ENCODE data around the gene COPG2.
"Not testable (repeated sequence)": the region's sequence is repeated elsewhere in the genome, so short reads cannot be mapped to it uniquely, and the experiment has no call there.

COPG2 gene

DNA sequence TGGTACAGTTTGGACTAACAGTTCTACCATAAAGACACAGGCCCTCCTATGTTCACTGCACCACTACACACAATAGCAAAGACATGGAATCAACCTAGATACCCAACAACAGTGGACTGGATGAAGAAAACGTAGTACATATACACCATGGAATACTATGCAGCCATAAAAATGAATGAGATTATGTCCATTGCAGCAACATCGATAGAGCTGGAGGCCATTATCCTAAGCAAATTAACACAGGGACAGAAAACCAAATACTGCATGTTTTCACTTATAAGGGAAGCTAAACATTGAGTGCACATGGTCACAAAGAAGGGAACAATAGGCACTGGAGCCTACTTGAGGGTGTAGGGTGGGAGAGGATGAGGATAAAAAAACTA is 101.7 kb downstream of the COPG2 start:
- H3K4me3 ChIP-seq = no peak overlapping the region
- H3K27ac ChIP-seq = no peak overlapping the region
- H3K9ac ChIP-seq (ENCODE audit: insufficient read length) = no peak overlapping the region
- no peak for DNase-seq (ENCODE audit: low read depth, low spot score)
- TF ChIP-seq POLR2AphosphoS5 (IDR thresholded peaks at IDR 0.05; ENCODE audit: borderline replicate concordance, low read depth, low read length) (no peak), EZH2 (IDR thresholded peaks at IDR 0.05) (no peak), FOXP2 (optimal IDR thresholded peaks at IDR 0.05; ENCODE audit: control extremely low read depth, extremely low read length, insufficient read depth) (no peak)
- H3K9me3 ChIP-seq (ENCODE audit: low read depth, low read length) = no peaks in the 10 kb centered on the region
- no peaks in the 10 kb centered on the region for H3K36me3 ChIP-seq (ENCODE audit: insufficient read depth, low read length)

DNA sequence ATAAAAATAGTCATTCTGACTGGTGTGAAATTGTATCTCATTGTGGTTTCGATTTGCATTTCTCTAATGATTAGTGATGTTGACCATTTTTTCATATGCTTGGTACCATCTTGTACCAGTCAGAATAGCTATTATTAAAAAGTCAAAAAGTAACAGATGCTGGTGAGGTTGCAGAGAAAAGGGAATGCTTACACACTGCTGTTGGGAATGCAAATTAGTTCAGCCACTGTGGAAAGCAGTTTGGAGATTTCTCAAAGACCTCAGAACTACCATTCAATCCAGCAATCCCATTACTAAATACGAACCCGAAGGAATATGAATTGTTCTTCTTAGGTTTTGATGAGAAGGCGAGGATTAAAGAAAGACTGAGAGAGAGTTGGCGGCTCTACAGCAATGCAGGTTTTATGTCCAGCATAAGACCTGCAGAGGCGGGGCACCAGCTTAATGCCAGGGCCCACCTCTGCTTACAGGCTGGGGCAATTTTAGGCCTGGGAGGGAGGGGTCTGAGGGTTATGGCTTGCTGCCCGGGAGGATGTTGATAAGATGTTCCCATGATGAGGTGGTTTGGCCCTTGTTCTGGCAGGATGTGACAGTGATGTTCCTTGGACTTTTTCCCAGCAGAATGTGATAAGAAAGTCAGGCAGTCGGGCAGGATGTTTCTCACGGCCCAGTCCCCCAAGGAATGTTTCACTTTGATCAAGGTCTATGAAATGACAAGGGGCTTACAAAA is 102.2 kb downstream of the COPG2 start:
- Histone ChIP-seq H3K27ac (no peak overlapping the region), H3K4me3 (no peak overlapping the region), H3K9me3 (ENCODE audit: low read depth, low read length) (no peaks in the 10 kb centered on the region), H3K36me3 (ENCODE audit: insufficient read depth, low read length) (no peaks in the 10 kb centered on the region), H3K9ac (ENCODE audit: insufficient read length) (no peak overlapping the region)
- no peak for DNase-seq (ENCODE audit: low read depth, low spot score)
- TF ChIP-seq EZH2 (IDR thresholded peaks at IDR 0.05) (no peak), POLR2AphosphoS5 (IDR thresholded peaks at IDR 0.05; ENCODE audit: borderline replicate concordance, low read depth, low read length) (no peak), FOXP2 (optimal IDR thresholded peaks at IDR 0.05; ENCODE audit: control extremely low read depth, extremely low read length, insufficient read depth) (no peak)

DNA sequence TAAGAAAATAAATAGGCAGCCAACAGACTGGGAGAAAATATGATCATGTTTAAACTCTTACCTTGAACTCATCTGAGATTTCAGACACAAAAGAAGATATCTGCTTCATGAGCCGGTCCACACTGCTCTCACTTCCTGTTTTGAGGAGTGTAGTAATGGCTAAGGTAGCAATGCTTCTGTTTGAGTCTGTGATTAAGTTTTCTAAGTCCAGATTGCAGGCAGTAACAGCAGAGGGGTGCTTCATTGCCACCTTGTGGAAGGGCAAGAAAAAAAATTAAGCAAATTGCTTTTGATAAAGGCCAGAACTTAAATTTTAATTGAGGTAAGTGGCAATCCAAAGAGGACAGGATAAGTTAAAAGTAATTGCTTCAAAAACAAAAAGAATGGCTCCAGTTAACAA is 107.6 kb downstream of the COPG2 start:
- H3K27ac ChIP-seq = peak overlapping the region; percentile 1; the same call in 1 of the 2 replicates
- H3K4me3 ChIP-seq = no peak overlapping the region
- no peaks in the 10 kb centered on the region for H3K36me3 ChIP-seq (ENCODE audit: insufficient read depth, low read length)
- no peaks in the 10 kb centered on the region for H3K9me3 ChIP-seq (ENCODE audit: low read depth, low read length)
- peak; percentile 34 for DNase-seq (ENCODE audit: low read depth, low spot score)
- no peak overlapping the region for H3K9ac ChIP-seq (ENCODE audit: insufficient read length)
- TF ChIP-seq POLR2AphosphoS5 (IDR thresholded peaks at IDR 0.05; ENCODE audit: borderline replicate concordance, low read depth, low read length) (no peak), FOXP2 (optimal IDR thresholded peaks at IDR 0.05; ENCODE audit: control extremely low read depth, extremely low read length, insufficient read depth) (no peak), EZH2 (IDR thresholded peaks at IDR 0.05) (no peak)

DNA sequence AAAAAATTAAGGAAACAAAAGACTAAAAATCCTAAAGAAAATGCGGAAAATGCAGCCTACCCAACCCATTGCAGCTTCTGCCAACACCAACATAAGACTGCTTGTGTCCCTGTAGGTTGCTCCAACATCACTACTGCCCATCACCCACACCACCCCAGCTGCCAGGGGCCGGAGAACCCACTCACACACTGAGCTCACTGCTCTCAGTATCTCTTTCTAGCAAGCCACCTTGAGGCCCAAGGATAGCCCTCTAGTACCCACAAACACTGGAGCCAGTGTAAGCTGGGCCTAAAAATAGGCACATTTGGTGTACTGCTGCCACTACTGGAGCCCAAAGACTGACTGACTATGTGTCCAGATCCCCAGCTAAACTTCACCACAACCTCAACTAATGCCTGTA is 109.4 kb downstream of the COPG2 start:
- no peak for TF ChIP-seq POLR2AphosphoS5 (IDR thresholded peaks at IDR 0.05; ENCODE audit: borderline replicate concordance, low read depth, low read length)
- Histone ChIP-seq H3K9me3 (ENCODE audit: low read depth, low read length) (no peaks in the 10 kb centered on the region), H3K4me3 (no peak overlapping the region), H3K36me3 (ENCODE audit: insufficient read depth, low read length) (no peaks in the 10 kb centered on the region; the same call in 1 of the 2 replicates), H3K27ac (no peak overlapping the region), H3K9ac (ENCODE audit: insufficient read length) (no peak overlapping the region)
- no peak for DNase-seq (ENCODE audit: low read depth, low spot score)

DNA sequence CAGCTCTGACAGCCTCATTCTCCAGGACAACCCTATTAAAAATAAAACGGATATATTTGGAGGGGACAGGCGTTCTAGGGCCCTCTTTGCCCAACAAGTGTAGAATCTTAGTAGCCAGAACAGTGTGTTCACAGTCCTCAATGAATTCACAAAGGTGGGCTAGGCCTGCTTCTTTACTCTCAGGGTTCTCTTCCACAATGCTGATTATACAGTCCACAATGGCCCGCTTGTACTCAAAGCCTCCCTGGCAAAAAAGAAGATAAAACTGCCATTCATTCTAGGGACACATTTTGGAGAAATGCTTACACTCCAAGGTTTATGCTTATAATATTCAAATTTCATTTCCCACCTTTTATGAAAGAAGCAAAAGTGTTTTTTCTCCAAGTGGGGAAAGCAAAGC is 114.1 kb downstream of the COPG2 start:
- Histone ChIP-seq H3K9ac (ENCODE audit: insufficient read length) (no peak overlapping the region), H3K27ac (no peak overlapping the region), H3K9me3 (ENCODE audit: low read depth, low read length) (no peaks in the 10 kb centered on the region), H3K4me3 (no peak overlapping the region), H3K36me3 (ENCODE audit: insufficient read depth, low read length) (no peaks in the 10 kb centered on the region; the same call in 1 of the 2 replicates)
- TF ChIP-seq POLR2AphosphoS5 (IDR thresholded peaks at IDR 0.05; ENCODE audit: borderline replicate concordance, low read depth, low read length) = no peak
- no peak for DNase-seq (ENCODE audit: low read depth, low spot score)

DNA sequence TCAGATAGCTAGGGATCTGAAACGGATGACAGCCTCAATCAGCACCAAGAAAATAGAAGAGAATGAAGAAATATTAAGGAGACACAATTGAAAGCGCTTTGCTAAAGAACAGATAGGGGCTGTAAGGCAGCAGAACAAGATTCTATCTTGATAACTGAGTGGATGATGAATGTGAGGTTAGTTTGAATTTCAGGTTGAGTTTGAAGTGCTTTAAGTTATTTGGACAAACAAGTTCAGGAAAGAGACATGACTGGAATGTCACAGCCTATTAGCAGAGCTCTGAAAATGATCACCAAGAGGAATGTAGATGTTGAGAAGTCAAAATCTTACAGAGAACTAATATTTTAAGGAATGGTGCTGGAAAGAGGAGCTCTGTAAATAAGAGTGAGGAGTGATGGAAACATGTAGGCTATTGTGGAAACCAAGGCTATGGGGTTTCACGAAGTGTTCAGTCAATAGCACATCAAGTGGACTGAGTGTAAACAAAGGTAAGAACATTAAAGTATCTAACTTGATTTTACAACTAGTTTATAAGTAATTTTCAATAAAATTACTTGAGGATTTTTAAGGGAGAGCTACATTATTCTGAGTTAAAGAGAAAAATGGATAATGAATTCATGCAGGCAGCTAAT is 115.0 kb downstream of the COPG2 start:
- Histone ChIP-seq H3K9me3 (ENCODE audit: low read depth, low read length) (no peaks in the 10 kb centered on the region), H3K4me3 (no peak overlapping the region), H3K36me3 (ENCODE audit: insufficient read depth, low read length) (no peaks in the 10 kb centered on the region; the same call in 1 of the 2 replicates), H3K27ac (no peak overlapping the region), H3K9ac (ENCODE audit: insufficient read length) (no peak overlapping the region)
- TF ChIP-seq EZH2 (IDR thresholded peaks at IDR 0.05) = no peak
- no peak for TF ChIP-seq POLR2AphosphoS5 (IDR thresholded peaks at IDR 0.05; ENCODE audit: borderline replicate concordance, low read depth, low read length)
- no peak for TF ChIP-seq FOXP2 (optimal IDR thresholded peaks at IDR 0.05; ENCODE audit: control extremely low read depth, extremely low read length, insufficient read depth)
- DNase-seq (ENCODE audit: low read depth, low spot score) = no peak

DNA sequence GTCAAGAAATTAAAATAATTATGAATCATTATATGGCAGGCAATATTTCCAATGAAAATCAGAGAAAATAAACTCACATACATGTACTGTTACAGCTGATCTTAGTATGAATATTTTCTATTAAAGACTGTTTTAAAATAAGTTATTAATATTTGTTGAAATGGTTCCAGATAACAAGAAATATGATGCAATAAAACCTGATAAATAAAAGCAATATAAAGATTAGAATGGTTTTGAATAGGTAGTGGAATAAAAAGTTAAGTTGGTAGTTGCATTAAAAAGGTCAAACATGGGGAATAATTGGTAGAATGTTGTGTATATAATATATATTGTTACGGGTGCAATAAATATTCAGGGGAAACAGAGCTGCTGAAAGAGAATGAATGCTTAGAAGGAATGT is 124.2 kb downstream of the COPG2 start:
- Histone ChIP-seq H3K36me3 (ENCODE audit: insufficient read depth, low read length) (no peaks in the 10 kb centered on the region), H3K9me3 (ENCODE audit: low read depth, low read length) (no peaks in the 10 kb centered on the region), H3K9ac (ENCODE audit: insufficient read length) (no peak overlapping the region), H3K4me3 (no peak overlapping the region), H3K27ac (no peak overlapping the region)
- TF ChIP-seq FOXP2 (optimal IDR thresholded peaks at IDR 0.05; ENCODE audit: control extremely low read depth, extremely low read length, insufficient read depth) (no peak), POLR2AphosphoS5 (IDR thresholded peaks at IDR 0.05; ENCODE audit: borderline replicate concordance, low read depth, low read length) (no peak), EZH2 (IDR thresholded peaks at IDR 0.05) (no peak)
- no peak for DNase-seq (ENCODE audit: low read depth, low spot score)

DNA sequence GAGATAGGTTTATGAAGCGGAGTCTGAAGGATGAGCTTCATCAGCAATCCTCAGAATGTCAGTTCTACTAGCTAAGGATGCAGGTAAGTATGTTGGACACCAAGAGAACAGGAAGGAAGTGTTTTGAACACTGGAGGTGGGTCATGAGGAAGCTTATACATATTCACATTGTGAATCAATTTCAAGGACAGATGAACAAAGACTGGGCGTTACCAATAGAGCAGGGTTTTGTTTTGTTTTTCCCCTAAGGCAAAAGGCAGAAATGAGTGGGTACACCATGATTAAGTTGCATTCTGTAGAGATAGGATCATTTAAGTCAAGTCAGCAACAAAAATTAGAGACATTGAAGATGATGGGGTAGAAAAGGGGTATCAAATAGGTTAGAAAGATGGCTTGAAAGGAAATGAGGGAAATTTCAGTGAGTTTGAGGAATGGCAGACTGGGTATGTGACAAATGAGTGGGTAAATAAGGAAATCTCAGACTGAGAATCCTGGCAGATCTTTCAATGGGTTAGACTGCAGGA is 125.0 kb downstream of the COPG2 start:
- Histone ChIP-seq H3K9me3 (ENCODE audit: low read depth, low read length) (no peaks in the 10 kb centered on the region), H3K9ac (ENCODE audit: insufficient read length) (no peak overlapping the region), H3K36me3 (ENCODE audit: insufficient read depth, low read length) (no peaks in the 10 kb centered on the region), H3K27ac (no peak overlapping the region), H3K4me3 (no peak overlapping the region)
- no peak for TF ChIP-seq EZH2 (IDR thresholded peaks at IDR 0.05)
- DNase-seq (ENCODE audit: low read depth, low spot score) = no peak

DNA sequence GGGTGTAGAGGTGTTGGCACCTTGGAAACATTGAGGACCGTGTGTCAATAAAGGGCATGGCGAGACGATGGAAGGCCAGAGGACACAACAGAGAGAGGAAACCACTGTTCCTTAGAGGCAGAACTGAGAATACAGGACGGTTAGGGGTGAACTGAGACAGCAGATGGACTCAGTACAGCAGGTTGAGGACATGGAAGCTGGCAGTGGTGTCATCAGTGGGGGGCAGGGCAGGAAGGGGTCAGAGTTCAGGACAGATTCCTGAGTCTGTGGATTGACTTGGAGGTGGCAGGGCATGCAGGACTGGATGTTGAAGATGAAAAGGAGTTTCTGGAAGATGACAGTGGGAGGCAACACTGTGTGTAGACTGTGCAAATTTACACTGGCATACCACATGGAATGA is 126.3 kb downstream of the COPG2 start:
- DNase-seq (ENCODE audit: low read depth, low spot score); H3K9me3 ChIP-seq (ENCODE audit: low read depth, low read length); H3K4me3 ChIP-seq; H3K9ac ChIP-seq (ENCODE audit: insufficient read length); H3K27ac ChIP-seq; H3K36me3 ChIP-seq (ENCODE audit: insufficient read depth, low read length): not testable (repeated sequence)

DNA sequence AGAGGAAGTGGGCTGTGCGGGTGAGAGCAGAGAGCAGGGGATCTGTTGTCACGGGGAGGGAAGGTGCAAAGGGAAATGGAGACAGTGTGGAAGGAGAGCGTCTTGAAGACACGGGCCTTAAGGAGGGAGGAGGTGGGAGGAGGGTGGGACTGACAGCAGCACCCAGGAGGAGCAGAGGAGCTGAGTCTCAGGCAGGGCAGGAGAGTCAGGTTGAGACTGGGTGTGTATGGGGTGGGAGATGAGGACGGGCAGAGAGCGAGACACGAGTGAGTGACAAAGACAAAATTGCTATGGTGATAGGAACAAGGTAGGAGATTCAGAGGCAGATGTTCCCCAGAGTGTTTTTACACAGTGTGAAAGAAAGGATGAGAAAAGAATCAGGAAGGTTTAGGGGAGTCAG is 127.3 kb downstream of the COPG2 start:
- not testable (repeated sequence) for H3K9ac ChIP-seq (ENCODE audit: insufficient read length); H3K27ac ChIP-seq; H3K36me3 ChIP-seq (ENCODE audit: insufficient read depth, low read length); H3K9me3 ChIP-seq (ENCODE audit: low read depth, low read length); H3K4me3 ChIP-seq; DNase-seq (ENCODE audit: low read depth, low spot score)

DNA sequence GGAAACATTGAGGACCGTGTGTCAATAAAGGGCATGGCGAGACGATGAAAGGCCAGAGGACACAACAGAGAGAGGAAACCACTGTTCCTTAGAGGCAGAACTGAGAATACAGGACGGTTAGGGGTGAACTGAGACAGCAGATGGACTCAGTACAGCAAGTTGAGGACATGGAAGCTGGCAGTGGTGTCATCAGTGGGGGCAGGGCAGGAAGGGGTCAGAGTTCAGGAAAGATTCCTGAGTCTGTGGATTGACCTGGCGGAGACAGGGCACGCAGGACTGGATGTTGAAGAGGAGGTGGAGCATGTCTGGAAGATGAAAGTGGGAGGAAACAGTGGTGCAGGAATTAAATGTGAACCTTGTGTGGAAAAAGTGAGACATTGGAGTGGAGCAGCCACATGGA is 130.7 kb downstream of the COPG2 start:
- H3K9ac ChIP-seq (ENCODE audit: insufficient read length); DNase-seq (ENCODE audit: low read depth, low spot score); H3K27ac ChIP-seq; H3K36me3 ChIP-seq (ENCODE audit: insufficient read depth, low read length); H3K9me3 ChIP-seq (ENCODE audit: low read depth, low read length); H3K4me3 ChIP-seq: not testable (repeated sequence)
